Gastrocnemius medialis (tissue), 4 donors: ENCODE data around the gene VMAC.

Experiments used
- CTCF ChIP-seq, 5 experiments: fragments of 450-650 bp in 3 of 5; fragments of 200-600 bp in 2 of 5; sonication (generic) in 2 of 5; IDR thresholded peaks in 4 of 5; conservative IDR thresholded peaks in 1 of 5; 1 replicate in 4 of 5; 2 replicates in 1 of 5; pipeline ENCODE4 v1.5.1; 2016 to 2019; ENCODE audit warnings: antibody characterized with exemption in 5 of 5, mild to moderate bottlenecking in 3 of 5, moderate library complexity in 3 of 5
- POLR2A ChIP-seq, 2 donors: fragments of 450-650 bp; IDR thresholded peaks; one replicate each; pipeline ENCODE4 v1.6.1; 2017; ENCODE audit warnings: antibody characterized with exemption in 2 of 2, mild to moderate bottlenecking in 2 of 2, moderate library complexity in 2 of 2

DNA sequence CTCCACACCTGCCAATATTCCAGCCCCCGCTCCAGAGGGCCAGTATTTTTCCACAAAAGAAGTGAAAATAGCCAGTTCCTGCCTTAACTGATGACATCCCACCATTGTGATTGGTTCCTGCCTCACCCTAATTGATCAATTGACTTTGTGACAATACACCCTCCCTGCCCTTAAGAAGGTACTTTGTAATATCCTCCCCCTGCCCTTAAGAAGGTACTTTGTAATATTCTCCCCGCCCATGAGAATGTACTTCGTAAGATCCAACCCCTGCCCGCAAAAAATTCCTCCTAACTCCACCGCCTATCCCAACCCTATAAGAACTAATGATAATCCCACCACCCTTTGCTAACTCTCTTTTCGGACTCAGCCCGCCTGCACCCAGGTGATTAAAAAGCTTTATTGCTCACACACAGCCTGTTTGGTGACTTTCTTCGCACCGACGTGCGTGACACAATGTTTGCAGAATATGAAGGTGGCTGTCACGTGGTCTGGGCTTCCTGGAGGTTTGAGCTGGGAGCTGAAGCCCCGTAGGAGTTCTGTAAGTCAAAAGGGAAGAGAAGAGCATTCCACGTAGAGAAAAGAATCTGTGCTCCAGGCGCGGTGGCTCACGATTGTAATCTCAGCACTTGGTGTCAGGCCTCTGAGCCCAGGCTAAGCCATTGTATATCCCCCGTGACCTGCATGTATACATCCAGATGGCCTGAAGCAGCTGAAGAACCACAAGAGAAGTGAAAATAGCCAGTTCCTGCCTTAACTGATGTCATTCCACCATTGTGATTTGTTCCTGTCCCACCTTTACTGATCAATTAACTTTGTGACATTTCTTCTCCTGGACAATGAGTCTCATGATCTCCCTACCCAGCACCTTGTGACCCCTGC, 47.2 kb upstream of the VMAC start:
- no peak for TF ChIP-seq CTCF (IDR thresholded peaks at IDR 0.05 in 4 of 5, conservative IDR thresholded peaks at IDR 0.05 in 1 of 5)
- no peak for TF ChIP-seq POLR2A (IDR thresholded peaks at IDR 0.05)
